Measurements from ENCODE around the gene HTT.

DNA sequence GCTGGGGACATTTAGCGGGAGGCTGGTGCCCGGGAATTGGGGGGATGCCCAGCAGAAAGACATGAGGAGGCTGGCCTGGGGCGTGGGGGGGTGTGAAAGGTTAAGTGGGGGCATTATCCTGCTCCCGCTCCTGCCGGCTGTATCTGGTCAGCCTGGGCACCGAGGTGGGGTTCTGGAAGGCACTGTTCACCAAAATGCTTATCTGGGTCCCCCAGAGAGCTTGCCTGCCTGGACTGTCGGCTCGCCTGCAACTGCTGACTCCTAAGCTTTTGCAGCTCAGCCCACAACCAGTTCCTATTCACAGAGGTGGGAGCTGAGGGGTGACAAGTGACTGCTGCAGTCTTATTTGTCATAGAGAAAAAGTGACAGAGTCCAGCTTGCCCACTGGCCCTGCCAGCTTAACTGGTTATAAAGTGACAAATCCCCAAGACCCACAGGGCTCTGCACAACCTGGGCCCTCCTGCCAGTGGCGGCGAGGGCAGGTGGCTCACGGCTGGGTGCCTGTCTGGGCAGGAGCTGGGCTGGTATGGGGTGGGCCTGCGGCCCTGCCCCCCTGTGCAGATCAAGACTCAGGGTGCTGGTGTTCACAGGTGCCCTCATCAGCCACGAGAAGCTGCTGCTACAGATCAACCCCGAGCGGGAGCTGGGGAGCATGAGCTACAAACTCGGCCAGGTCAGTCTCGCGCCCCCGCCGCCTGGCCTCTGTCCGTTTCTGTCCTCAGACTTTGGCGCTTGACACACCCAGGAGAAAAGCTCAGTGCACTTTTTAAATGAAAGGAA lies 150.8 kb downstream of the HTT start:
- TF ChIP-seq CTCF (IDR thresholded peaks at IDR 0.05): no peak
- TF ChIP-seq POLR2AphosphoS5 (IDR thresholded peaks at IDR 0.05): no peak
- no peak for TF ChIP-seq POLR2A (IDR thresholded peaks at IDR 0.05)

All from upper lobe of left lung (tissue), 4 donors.